PC-9 (cell line): ENCODE data around the gene WNK2.
"Not testable (repeated sequence)": the region's sequence is repeated elsewhere in the genome, so short reads cannot be mapped to it uniquely, and the experiment has no call there.

ENCODE experiments used
- EZH2 ChIP-seq: fragments of 200-600 bp; sonication (generic); IDR thresholded peaks from 2 replicates; pipeline ENCODE4 v1.8.0; 2017; ENCODE audit warnings: antibody characterized with exemption, low read depth
- TF ChIP-seq, protein P1 (sequence below): fragments of 200-600 bp; sonication (generic); conservative IDR thresholded peaks from 2 replicates; pipeline ENCODE4 v1.6.1; 2017; ENCODE audit warnings: mixed run types, antibody characterized with exemption, mild to moderate bottlenecking, moderate library complexity

DNA sequence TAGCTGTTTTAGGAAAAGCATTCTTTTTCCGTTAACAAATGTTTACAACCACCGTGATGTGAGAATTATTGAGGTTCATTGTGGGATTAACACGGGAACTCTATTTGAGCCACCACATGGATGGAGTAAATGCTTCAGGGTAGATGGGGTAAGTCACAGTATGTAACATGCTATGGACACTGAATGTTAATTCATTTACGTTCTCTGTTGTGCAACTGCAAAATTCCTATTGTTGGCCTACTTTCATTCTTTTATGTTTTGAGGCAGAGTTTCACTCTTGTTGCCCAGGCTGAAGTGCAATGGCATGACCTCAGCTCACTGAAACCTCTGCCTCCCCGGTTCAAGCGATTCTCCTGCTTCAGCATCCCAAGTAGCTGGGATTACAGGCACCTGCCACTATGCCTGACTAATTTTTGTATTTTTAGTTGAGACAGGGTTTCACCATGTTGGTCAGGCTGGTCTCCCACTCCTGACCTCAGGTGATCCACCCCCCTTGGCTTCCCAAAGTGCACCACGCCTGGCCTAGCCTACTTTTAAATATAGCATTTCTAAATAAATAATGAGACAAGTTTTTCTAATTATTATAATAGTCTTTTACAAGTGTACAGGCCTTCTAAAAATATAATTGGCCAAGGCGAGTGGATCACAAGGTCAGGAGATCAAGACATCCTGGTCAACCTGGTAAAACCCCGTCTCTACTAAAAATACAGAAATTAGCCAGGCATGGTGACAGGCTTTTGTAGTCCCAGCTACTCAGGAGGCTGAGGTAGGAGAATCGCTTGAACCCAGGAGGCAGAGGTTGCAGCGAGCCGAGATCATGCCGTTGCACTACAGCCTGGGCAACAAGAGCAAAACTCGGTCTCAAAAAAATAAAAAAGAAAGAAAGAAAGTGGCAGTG is 169.7 kb downstream of the WNK2 start:
- TF ChIP-seq, protein P1, sequence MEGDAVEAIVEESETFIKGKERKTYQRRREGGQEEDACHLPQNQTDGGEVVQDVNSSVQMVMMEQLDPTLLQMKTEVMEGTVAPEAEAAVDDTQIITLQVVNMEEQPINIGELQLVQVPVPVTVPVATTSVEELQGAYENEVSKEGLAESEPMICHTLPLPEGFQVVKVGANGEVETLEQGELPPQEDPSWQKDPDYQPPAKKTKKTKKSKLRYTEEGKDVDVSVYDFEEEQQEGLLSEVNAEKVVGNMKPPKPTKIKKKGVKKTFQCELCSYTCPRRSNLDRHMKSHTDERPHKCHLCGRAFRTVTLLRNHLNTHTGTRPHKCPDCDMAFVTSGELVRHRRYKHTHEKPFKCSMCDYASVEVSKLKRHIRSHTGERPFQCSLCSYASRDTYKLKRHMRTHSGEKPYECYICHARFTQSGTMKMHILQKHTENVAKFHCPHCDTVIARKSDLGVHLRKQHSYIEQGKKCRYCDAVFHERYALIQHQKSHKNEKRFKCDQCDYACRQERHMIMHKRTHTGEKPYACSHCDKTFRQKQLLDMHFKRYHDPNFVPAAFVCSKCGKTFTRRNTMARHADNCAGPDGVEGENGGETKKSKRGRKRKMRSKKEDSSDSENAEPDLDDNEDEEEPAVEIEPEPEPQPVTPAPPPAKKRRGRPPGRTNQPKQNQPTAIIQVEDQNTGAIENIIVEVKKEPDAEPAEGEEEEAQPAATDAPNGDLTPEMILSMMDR, result not testable (repeated sequence)
- TF ChIP-seq EZH2, result not testable (repeated sequence)
